Fibroblast of lung (primary cell): ENCODE measurements around the gene CCDC88C. TPM values are rescaled to one million over a fixed set of nuclear protein-coding genes. Genes with fewer than 3 reads are reported as not detected.

ENCODE experiments used
- DNase-seq, 2 donors: peaks; one replicate each; pipeline versions ENCODE4 v3.0.0 to v3.0.0-alpha.2; 2010; ENCODE audit warnings: low read depth in 2 of 2
- H2AFZ ChIP-seq: 2 replicates; pipeline ENCODE4 v1.5.1; 2012; ENCODE audit warnings: low read length, control low read depth, inconsistent platforms
- H3K27ac ChIP-seq: 2 replicates; pipeline ENCODE4 v1.5.1; 2011; ENCODE audit warnings: low read length, control low read depth; ENCODE audit not compliant: insufficient read depth
- H3K27me3 ChIP-seq: 2 replicates; pipeline ENCODE4 v1.5.1; 2011; ENCODE audit warnings: mild to moderate bottlenecking, low read length; ENCODE audit not compliant: control insufficient read depth, insufficient read depth
- H3K36me3 ChIP-seq: 2 replicates; pipeline ENCODE4 v1.5.1; 2011; ENCODE audit warnings: low read length; ENCODE audit not compliant: control insufficient read depth, insufficient read depth
- H3K4me1 ChIP-seq: 2 replicates; pipeline ENCODE4 v1.5.1; 2011; ENCODE audit warnings: low read length; ENCODE audit not compliant: control insufficient read depth, insufficient read depth; ENCODE audit errors: extremely low read depth
- H3K4me2 ChIP-seq: 2 replicates; pipeline ENCODE4 v1.5.1; 2011; ENCODE audit warnings: low read length, control low read depth; ENCODE audit not compliant: insufficient read depth; ENCODE audit errors: extremely low read depth
- H3K4me3 ChIP-seq, 4 experiments: fragments of 200-600 bp in 1 of 4; sonication (generic) in 1 of 4; replicated peaks in 1 of 4; 2 replicates each; pipeline ENCODE4 v1.5.1; 2011 to 2016; ENCODE audit warnings: low read length in 4 of 4, low read depth in 3 of 4, mild to moderate bottlenecking in 3 of 4, control low read depth in 2 of 4, inconsistent platforms in 1 of 4, mixed read lengths in 1 of 4; ENCODE audit not compliant: insufficient read depth in 1 of 4; ENCODE audit errors: control extremely low read depth in 1 of 4
- H3K79me2 ChIP-seq: 2 replicates; pipeline ENCODE4 v1.5.1; 2012; ENCODE audit warnings: mild to moderate bottlenecking, low read length, inconsistent platforms; ENCODE audit not compliant: control insufficient read depth, insufficient read depth
- H3K9ac ChIP-seq: 2 replicates; pipeline ENCODE4 v1.5.1; 2011; ENCODE audit warnings: mild to moderate bottlenecking, low read length, control low read depth; ENCODE audit not compliant: insufficient read depth
- H3K9me3 ChIP-seq: 2 replicates; pipeline ENCODE4 v1.5.1; 2012; ENCODE audit warnings: low read depth, low read length; ENCODE audit not compliant: control insufficient read depth, insufficient read depth
- H4K20me1 ChIP-seq: 2 replicates; pipeline ENCODE4 v1.5.1; 2011; ENCODE audit warnings: low read length; ENCODE audit not compliant: control insufficient read depth, insufficient read depth; ENCODE audit errors: extremely low read depth
- EZH2 ChIP-seq: IDR thresholded peaks from 2 replicates; pipeline ENCODE4 v1.5.1; 2012; ENCODE audit warnings: low read length, control low read depth, mild to moderate bottlenecking; ENCODE audit errors: missing control alignments
- polyA plus RNA-seq, 2 donors: library from polyadenylated mRNA; depleted of rRNA in 1 of 2; stranded (reverse) in 1 of 2; unstranded in 1 of 2; fragments of >200 nt; gene quantifications; 2 replicates each; pipeline ENCODE4 v1.2.1, GENCODE V29; 2011 to 2012; ENCODE audit warnings: missing spikeins in 1 of 2
- total RNA-seq: library from RNA; depleted of rRNA; stranded (reverse); fragments of >200 nt; gene quantifications from 2 replicates; pipeline ENCODE4 v1.2.1, GENCODE V29; 2014
- TF ChIP-seq, protein P1 (sequence below), 2 donors: IDR thresholded peaks in 1 of 2; conservative IDR thresholded peaks in 1 of 2; 1 replicate in 1 of 2; 2 replicates in 1 of 2; pipeline ENCODE4 v1.5.1; 2011 to 2012; ENCODE audit warnings: low read length in 2 of 2, control low read depth in 1 of 2, inconsistent platforms in 1 of 2, low read depth in 1 of 2, mild to moderate bottlenecking in 1 of 2

CCDC88C gene
- total and polyA plus RNA-seq, 2 donors (not counting 1 experiment from before 2014, with no cell fraction given): 0.02 to 0.17 TPM

DNA sequence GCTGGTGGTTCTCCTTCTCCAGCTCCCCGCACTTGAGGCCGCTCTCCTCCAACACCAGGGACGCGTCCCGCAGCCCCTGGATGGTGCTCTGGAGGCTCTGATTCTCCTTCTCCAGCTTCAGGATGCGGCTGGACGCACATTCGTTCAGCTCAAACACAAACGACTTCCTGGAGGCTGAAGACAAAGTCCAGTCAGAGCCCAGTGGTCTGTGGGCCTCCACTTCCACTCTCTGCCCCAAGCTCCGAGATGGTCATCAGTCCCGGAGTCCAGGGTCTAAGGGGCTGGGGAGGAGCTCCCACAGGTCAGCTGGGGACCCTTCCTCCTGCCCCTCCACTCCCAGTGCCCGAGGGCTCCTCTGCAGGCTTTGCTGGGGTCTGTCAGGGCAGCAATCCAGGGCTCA, 96.5 kb downstream of the CCDC88C start:
- Histone ChIP-seq H3K9ac (no peak overlapping the region), H4K20me1 (no peaks in the 10 kb centered on the region), H3K9me3 (no peaks in the 10 kb centered on the region), H3K4me2 (no peak overlapping the region), H3K4me1 (no peaks in the 10 kb centered on the region), H3K27me3 (no peaks in the 10 kb centered on the region), H3K36me3 (no peaks in the 10 kb centered on the region), H2AFZ (no peak overlapping the region), H3K4me3 (no peak overlapping the region), H3K27ac (no peak overlapping the region), H3K79me2 (no peaks in the 10 kb centered on the region)
- DNase-seq: no peak
- TF ChIP-seq, protein P1, sequence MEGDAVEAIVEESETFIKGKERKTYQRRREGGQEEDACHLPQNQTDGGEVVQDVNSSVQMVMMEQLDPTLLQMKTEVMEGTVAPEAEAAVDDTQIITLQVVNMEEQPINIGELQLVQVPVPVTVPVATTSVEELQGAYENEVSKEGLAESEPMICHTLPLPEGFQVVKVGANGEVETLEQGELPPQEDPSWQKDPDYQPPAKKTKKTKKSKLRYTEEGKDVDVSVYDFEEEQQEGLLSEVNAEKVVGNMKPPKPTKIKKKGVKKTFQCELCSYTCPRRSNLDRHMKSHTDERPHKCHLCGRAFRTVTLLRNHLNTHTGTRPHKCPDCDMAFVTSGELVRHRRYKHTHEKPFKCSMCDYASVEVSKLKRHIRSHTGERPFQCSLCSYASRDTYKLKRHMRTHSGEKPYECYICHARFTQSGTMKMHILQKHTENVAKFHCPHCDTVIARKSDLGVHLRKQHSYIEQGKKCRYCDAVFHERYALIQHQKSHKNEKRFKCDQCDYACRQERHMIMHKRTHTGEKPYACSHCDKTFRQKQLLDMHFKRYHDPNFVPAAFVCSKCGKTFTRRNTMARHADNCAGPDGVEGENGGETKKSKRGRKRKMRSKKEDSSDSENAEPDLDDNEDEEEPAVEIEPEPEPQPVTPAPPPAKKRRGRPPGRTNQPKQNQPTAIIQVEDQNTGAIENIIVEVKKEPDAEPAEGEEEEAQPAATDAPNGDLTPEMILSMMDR (conservative IDR thresholded peaks at IDR 0.05 in 1 of 2, IDR thresholded peaks at IDR 0.05 in 1 of 2; ENCODE audit: low read depth in 1 of 2, low read length in 2 of 2): no peak
- TF ChIP-seq EZH2: no peak

DNA sequence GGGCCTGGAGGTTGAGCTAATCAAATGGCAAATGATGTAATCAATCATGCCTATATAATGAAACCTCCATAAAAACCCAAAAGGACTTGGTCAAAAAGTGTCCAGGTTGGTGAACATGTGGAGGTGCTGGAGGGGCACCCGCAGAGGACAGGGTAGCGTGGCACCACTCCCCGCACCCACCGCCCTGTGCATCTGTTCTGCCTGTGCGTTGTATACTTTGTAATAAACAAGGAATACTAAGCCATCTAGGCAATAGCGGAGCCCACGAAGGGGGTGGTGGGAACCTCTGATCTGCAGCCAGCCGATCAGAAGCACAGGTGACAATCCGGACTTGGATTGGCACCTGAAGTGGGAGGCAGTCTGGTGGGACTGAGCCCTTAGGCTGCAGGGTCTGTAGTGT, 97.4 kb downstream of the CCDC88C start:
- Histone ChIP-seq H3K36me3 (no peaks in the 10 kb centered on the region), H3K79me2 (no peaks in the 10 kb centered on the region), H3K27ac (no peak overlapping the region), H3K27me3 (no peaks in the 10 kb centered on the region), H4K20me1 (no peaks in the 10 kb centered on the region), H2AFZ (no peak overlapping the region), H3K4me3 (no peak overlapping the region), H3K4me2 (no peak overlapping the region), H3K9ac (no peak overlapping the region), H3K4me1 (no peaks in the 10 kb centered on the region), H3K9me3 (no peaks in the 10 kb centered on the region)
- TF ChIP-seq EZH2: no peak
- TF ChIP-seq, protein P1 (conservative IDR thresholded peaks at IDR 0.05 in 1 of 2, IDR thresholded peaks at IDR 0.05 in 1 of 2; ENCODE audit: low read depth in 1 of 2, low read length in 2 of 2): no peak
- DNase-seq: no peak

DNA sequence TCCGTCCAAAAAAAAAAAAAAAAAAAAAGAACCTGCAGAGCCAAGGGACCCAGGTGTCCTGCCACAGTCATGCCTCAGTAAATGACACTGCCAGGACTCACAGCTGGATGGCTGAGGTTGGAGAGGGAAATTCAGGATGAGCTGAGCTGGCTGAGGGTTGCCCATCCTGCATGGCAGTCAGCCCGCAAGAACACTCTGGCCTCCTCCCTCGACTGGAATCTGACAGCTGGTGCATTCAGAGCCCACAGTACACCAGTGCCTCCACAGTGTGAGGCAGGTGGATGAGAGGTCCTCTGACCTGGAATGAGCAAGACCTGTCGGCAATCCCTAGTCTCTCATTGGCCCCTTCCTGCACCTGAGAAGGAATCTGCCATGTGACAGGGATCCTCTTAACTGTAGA, 98.7 kb downstream of the CCDC88C start:
- TF ChIP-seq EZH2: no peak
- TF ChIP-seq, protein P1 (conservative IDR thresholded peaks at IDR 0.05 in 1 of 2, IDR thresholded peaks at IDR 0.05 in 1 of 2; ENCODE audit: low read depth in 1 of 2, low read length in 2 of 2): no peak
- Histone ChIP-seq H2AFZ (no peak overlapping the region), H3K27me3 (no peaks in the 10 kb centered on the region), H3K9ac (no peak overlapping the region), H3K79me2 (no peaks in the 10 kb centered on the region), H4K20me1 (no peaks in the 10 kb centered on the region), H3K4me1 (no peaks in the 10 kb centered on the region), H3K27ac (no peak overlapping the region), H3K9me3 (no peaks in the 10 kb centered on the region), H3K4me3 (no peak overlapping the region), H3K36me3 (no peaks in the 10 kb centered on the region), H3K4me2 (no peak overlapping the region)
- DNase-seq: no peak
